ENCODE measurements around the gene KCNN4.

Gene KCNN4

GRCh38 chr19:43739439-43740235 lies 41.1 kb downstream of the KCNN4 start:
- TF ChIP-seq CTCF (IDR thresholded peaks at IDR 0.05; ENCODE audit: low read depth, low read length): no peak
- no peak overlapping the region for H3K4me3 ChIP-seq (ENCODE audit: low read depth, low read length)

GRCh38 chr19:43738780-43739211 lies 42.0 kb downstream of the KCNN4 start:
- H3K4me3 ChIP-seq (ENCODE audit: low read depth, low read length): no peak overlapping the region
- TF ChIP-seq CTCF (IDR thresholded peaks at IDR 0.05; ENCODE audit: low read depth, low read length): no peak

GRCh38 chr19:43735957-43736356 lies 44.8 kb downstream of the KCNN4 start:
- H3K4me3 ChIP-seq (ENCODE audit: low read depth, low read length): no peak overlapping the region
- no peak for TF ChIP-seq CTCF (IDR thresholded peaks at IDR 0.05; ENCODE audit: low read depth, low read length)

GRCh38 chr19:43735013-43735412 lies 45.8 kb downstream of the KCNN4 start:
- no peak for TF ChIP-seq CTCF (IDR thresholded peaks at IDR 0.05; ENCODE audit: low read depth, low read length)

GRCh38 chr19:43731846-43732245 lies 48.9 kb downstream of the KCNN4 start:
- TF ChIP-seq CTCF (IDR thresholded peaks at IDR 0.05; ENCODE audit: low read depth, low read length): no peak
- no peak overlapping the region for H3K4me3 ChIP-seq (ENCODE audit: low read depth, low read length)

More at GRCh38 chr19:43735013-43735412, 45.8 kb downstream of the KCNN4 start:
- H3K4me3 ChIP-seq (ENCODE audit: low read depth, low read length): no peak overlapping the region

- no peak for TF ChIP-seq CTCF (IDR thresholded peaks at IDR 0.05; ENCODE audit: low read depth, low read length)
Measured at GRCh38 chr19:43731346-43731745, 49.4 kb downstream of the KCNN4 start.

GRCh38 chr19:43729919-43730318 lies 50.9 kb downstream of the KCNN4 start:
- H3K4me3 ChIP-seq (ENCODE audit: low read depth, low read length): no peak overlapping the region
- no peak for TF ChIP-seq CTCF (IDR thresholded peaks at IDR 0.05; ENCODE audit: low read depth, low read length)

More at GRCh38 chr19:43731346-43731745, 49.4 kb downstream of the KCNN4 start:
- H3K4me3 ChIP-seq (ENCODE audit: low read depth, low read length): no peak overlapping the region

All from WI38 (cell line).